ENCODE data around the gene MATN3. TPM values are rescaled to one million over a fixed set of nuclear protein-coding genes. Genes with fewer than 3 reads are reported as not detected.

The MATN3 gene
- total RNA-seq, 4 donors from 2014 or later: 0.34 to 0.76 (median 0.60) TPM

- Histone ChIP-seq H3K27ac (no peak overlapping the region), H3K27me3 (peaks cover 13% of the 10 kb centered on the region), H3K36me3 (no peaks in the 10 kb centered on the region), H3K4me1 (peaks cover 13% of the 10 kb centered on the region), H3K4me3 (no peak overlapping the region), H3K9me3 (no peaks in the 10 kb centered on the region)
- DNase-seq (ENCODE audit: low spot score in 2 of 2): no peak
- no peak for TF ChIP-seq POLR2AphosphoS5 (IDR thresholded peaks at IDR 0.05)
- no peak for TF ChIP-seq CTCF (IDR thresholded peaks at IDR 0.05)
- TF ChIP-seq EP300 (IDR thresholded peaks at IDR 0.05): no peak
- no peak for TF ChIP-seq POLR2A (IDR thresholded peaks at IDR 0.05)
Observed at GRCh38 chr2:20016346-20016745, 3.9 kb upstream of the MATN3 start.

GRCh38 chr2:20015482-20016083 is 3.1 kb upstream of the MATN3 start:
- no peak for DNase-seq (ENCODE audit: low spot score in 2 of 2)

GRCh38 chr2:20013126-20013849 is 820 bp upstream of the MATN3 start:
- Histone ChIP-seq H3K36me3 (no peaks in the 10 kb centered on the region), H3K27me3 (peaks cover 21% of the 10 kb centered on the region), H3K9me3 (no peaks in the 10 kb centered on the region), H3K27ac (peak overlapping the region; percentile 79), H3K4me3 (peak overlapping the region; percentile 55), H3K4me1 (peaks cover 13% of the 10 kb centered on the region)
- DNase-seq (ENCODE audit: low spot score in 2 of 2): no peak
- no peak for TF ChIP-seq POLR2AphosphoS5 (IDR thresholded peaks at IDR 0.05)
- no peak for TF ChIP-seq CTCF (IDR thresholded peaks at IDR 0.05)
- WGBS: 65% methylated on average over 15 of the region's 15 CpGs

More at GRCh38 chr2:20015482-20016083, 3.1 kb upstream of the MATN3 start:
- peaks cover 13% of the 10 kb centered on the region for H3K4me1 ChIP-seq
- WGBS: 17% methylated on average over 2 of the region's 2 CpGs
- no peak overlapping the region for H3K27ac ChIP-seq
- no peak for TF ChIP-seq EP300 (IDR thresholded peaks at IDR 0.05)
- TF ChIP-seq CTCF (IDR thresholded peaks at IDR 0.05): peak; percentile 48 to 68
- H3K4me3 ChIP-seq: no peak overlapping the region
- no peaks in the 10 kb centered on the region for H3K9me3 ChIP-seq
- peaks cover 16% of the 10 kb centered on the region for H3K27me3 ChIP-seq
- no peaks in the 10 kb centered on the region for H3K36me3 ChIP-seq

- peaks cover 21% of the 10 kb centered on the region for H3K27me3 ChIP-seq
- no peaks in the 10 kb centered on the region for H3K9me3 ChIP-seq
- 35% methylated on average over 4 of the region's 4 CpGs for WGBS
- no peak overlapping the region for H3K27ac ChIP-seq
- TF ChIP-seq POLR2A (IDR thresholded peaks at IDR 0.05) (no peak), POLR2AphosphoS5 (IDR thresholded peaks at IDR 0.05) (no peak), EP300 (IDR thresholded peaks at IDR 0.05) (no peak), CTCF (IDR thresholded peaks at IDR 0.05) (no peak)
- DNase-seq (ENCODE audit: low spot score in 2 of 2): no peak
- peak overlapping the region; percentile 55 for H3K4me3 ChIP-seq
- H3K36me3 ChIP-seq: no peaks in the 10 kb centered on the region
- H3K4me1 ChIP-seq: peaks cover 13% of the 10 kb centered on the region
Observed at GRCh38 chr2:20012032-20012281, 511 bp downstream of the MATN3 start.

DNA sequence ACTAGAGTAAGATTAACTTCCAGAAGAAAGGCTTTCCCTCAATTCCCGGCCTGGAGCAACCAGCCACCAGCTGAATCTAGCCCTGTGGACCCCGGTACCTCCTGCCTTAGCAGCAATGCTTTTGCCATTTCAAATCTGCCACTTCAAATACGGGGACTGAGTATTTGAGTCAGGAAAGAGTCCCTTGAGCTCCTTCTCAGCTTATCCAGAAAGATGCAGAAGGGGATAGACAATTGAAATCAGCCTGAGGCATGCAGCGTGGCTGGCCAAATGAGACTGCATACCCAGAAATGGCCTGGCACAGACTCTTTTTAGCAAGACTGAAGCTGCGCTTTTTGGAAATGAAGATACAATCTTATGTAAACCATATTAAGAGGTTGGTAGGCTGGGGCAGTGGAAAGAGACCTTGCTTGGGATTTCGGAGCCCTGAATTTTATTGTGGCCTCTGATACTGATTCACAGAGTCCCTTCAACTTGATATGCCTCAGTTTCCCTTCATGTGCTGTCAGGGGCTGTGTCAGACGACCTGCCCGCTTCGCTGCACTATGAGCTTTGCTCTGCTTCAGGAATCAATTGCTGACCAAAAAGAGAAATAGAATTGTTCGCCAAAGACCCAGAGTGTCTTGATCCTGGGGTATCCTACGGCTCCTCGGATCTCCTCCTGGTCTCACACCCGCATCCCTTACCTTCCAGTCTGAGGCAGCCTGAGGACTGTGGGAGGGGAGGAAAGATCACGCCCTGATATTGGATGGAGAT is 1.0 kb downstream of the MATN3 start:
- TF ChIP-seq POLR2A (IDR thresholded peaks at IDR 0.05): no peak
- no peak for TF ChIP-seq EP300 (IDR thresholded peaks at IDR 0.05)
- TF ChIP-seq POLR2AphosphoS5 (IDR thresholded peaks at IDR 0.05): no peak
- TF ChIP-seq CTCF (IDR thresholded peaks at IDR 0.05): no peak
- H3K4me3 ChIP-seq: peak overlapping the region; percentile 55

More for the DNA sequence above, 1.0 kb downstream of the MATN3 start:
- H3K36me3 ChIP-seq: no peaks in the 10 kb centered on the region
- peaks cover 13% of the 10 kb centered on the region for H3K4me1 ChIP-seq
- DNase-seq (ENCODE audit: low spot score in 2 of 2): no peak
- peaks cover 21% of the 10 kb centered on the region for H3K27me3 ChIP-seq
- no peak overlapping the region for H3K27ac ChIP-seq
- WGBS: 77% methylated on average over 14 of the region's 14 CpGs
- H3K9me3 ChIP-seq: no peaks in the 10 kb centered on the region
